ENCODE results near the gene ARHGAP31.

Gene ARHGAP31

GRCh38 chr3:119418641-119419040 is 124.5 kb downstream of the ARHGAP31 start:
- H3K4me2 ChIP-seq (ENCODE audit: low read length): no peak overlapping the region
- no peaks in the 10 kb centered on the region for H4K20me1 ChIP-seq (ENCODE audit: control insufficient read depth, insufficient read depth, low read depth, low read length)
- H3K79me2 ChIP-seq (ENCODE audit: control insufficient read depth, low read length): no peaks in the 10 kb centered on the region
- H3F3A ChIP-seq (ENCODE audit: control insufficient read depth, insufficient read depth): no peaks in the 10 kb centered on the region
- no peak overlapping the region for H3K4me3 ChIP-seq (ENCODE audit: low read length)
- no peaks in the 10 kb centered on the region for H3K4me1 ChIP-seq (ENCODE audit: control insufficient read depth, low read length)
- TF ChIP-seq CTCF (IDR thresholded peaks at IDR 0.05; ENCODE audit: low read depth, low read length, poor library complexity, severe bottlenecking): no peak
- no peak for TF ChIP-seq EZH2phosphoT487 (IDR thresholded peaks at IDR 0.05; ENCODE audit: borderline replicate concordance, low read length)
- H3K36me3 ChIP-seq (ENCODE audit: control insufficient read depth, low read length): no peaks in the 10 kb centered on the region
- H3K9me2 ChIP-seq (replicated peaks; ENCODE audit: control insufficient read depth, low read length): no peaks in the 10 kb centered on the region
- H3K27me3 ChIP-seq (ENCODE audit: control insufficient read depth, low read length): no peaks in the 10 kb centered on the region
- H3K27ac ChIP-seq (ENCODE audit: low read depth, low read length): no peak overlapping the region
- no peaks in the 10 kb centered on the region for H3K9me3 ChIP-seq (ENCODE audit: control insufficient read depth, insufficient read depth, low read length)

GRCh38 chr3:119420196-119420595 is 126.0 kb downstream of the ARHGAP31 start:
- Histone ChIP-seq H3K4me3 (ENCODE audit: low read length) (no peak overlapping the region), H3K9me2 (replicated peaks; ENCODE audit: control insufficient read depth, low read length) (no peaks in the 10 kb centered on the region), H3K4me1 (ENCODE audit: control insufficient read depth, low read length) (no peaks in the 10 kb centered on the region), H3F3A (ENCODE audit: control insufficient read depth, insufficient read depth) (no peaks in the 10 kb centered on the region), H3K79me2 (ENCODE audit: control insufficient read depth, low read length) (no peaks in the 10 kb centered on the region), H4K20me1 (ENCODE audit: control insufficient read depth, insufficient read depth, low read depth, low read length) (no peaks in the 10 kb centered on the region), H3K36me3 (ENCODE audit: control insufficient read depth, low read length) (no peaks in the 10 kb centered on the region), H3K27me3 (ENCODE audit: control insufficient read depth, low read length) (no peaks in the 10 kb centered on the region), H3K9me3 (ENCODE audit: control insufficient read depth, insufficient read depth, low read length) (no peaks in the 10 kb centered on the region), H3K4me2 (ENCODE audit: low read length) (no peak overlapping the region), H3K27ac (ENCODE audit: low read depth, low read length) (no peak overlapping the region)
- TF ChIP-seq EZH2phosphoT487 (IDR thresholded peaks at IDR 0.05; ENCODE audit: borderline replicate concordance, low read length) (no peak), CTCF (IDR thresholded peaks at IDR 0.05; ENCODE audit: low read depth, low read length, poor library complexity, severe bottlenecking) (no peak)

GRCh38 chr3:119427669-119428068 is 133.5 kb downstream of the ARHGAP31 start:
- TF ChIP-seq CTCF (IDR thresholded peaks at IDR 0.05; ENCODE audit: low read depth, low read length, poor library complexity, severe bottlenecking) (no peak), EZH2phosphoT487 (IDR thresholded peaks at IDR 0.05; ENCODE audit: borderline replicate concordance, low read length) (no peak)
- Histone ChIP-seq H3K9me3 (ENCODE audit: control insufficient read depth, insufficient read depth, low read length) (peaks cover 13% of the 10 kb centered on the region), H3K36me3 (ENCODE audit: control insufficient read depth, low read length) (peaks cover 31% of the 10 kb centered on the region), H3K4me1 (ENCODE audit: control insufficient read depth, low read length) (no peaks in the 10 kb centered on the region), H4K20me1 (ENCODE audit: control insufficient read depth, insufficient read depth, low read depth, low read length) (no peaks in the 10 kb centered on the region), H3K9me2 (replicated peaks; ENCODE audit: control insufficient read depth, low read length) (no peaks in the 10 kb centered on the region), H3K79me2 (ENCODE audit: control insufficient read depth, low read length) (no peaks in the 10 kb centered on the region), H3K4me2 (ENCODE audit: low read length) (no peak overlapping the region), H3K27ac (ENCODE audit: low read depth, low read length) (no peak overlapping the region), H3K27me3 (ENCODE audit: control insufficient read depth, low read length) (0 out of 2 replicates have a peak, but pooled peaks cover 2% of the 10 kb centered on the region), H3K4me3 (ENCODE audit: low read length) (no peak overlapping the region), H3F3A (ENCODE audit: control insufficient read depth, insufficient read depth) (no peaks in the 10 kb centered on the region)
